HG02623 (cell line): Measurements from ENCODE around the gene TRAIP.
A peak's percentile ranks its signal among the peaks of the same experiment; 100 is the strongest.
"Not testable (repeated sequence)": the region's sequence is repeated elsewhere in the genome, so short reads cannot be mapped to it uniquely, and the experiment has no call there.

Experiments
- ATAC-seq: cut with Tn5 transposase; IDR thresholded peaks from one replicate; pipeline ENCODE4 v1.9.1; 2021; ENCODE audit warnings: moderate library complexity; ENCODE audit not compliant: unreplicated experiment

The TRAIP gene

GRCh38 chr3:49831341-49831740, 25.0 kb downstream of the TRAIP start:
- ATAC-seq, result no peak

GRCh38 chr3:49826016-49826415, 30.3 kb downstream of the TRAIP start:
- no peak for ATAC-seq

- not testable (repeated sequence) for ATAC-seq
These were observed 33.2 kb downstream of the TRAIP start for GRCh38 chr3:49823131-49823530.

- no peak for ATAC-seq
These were observed 42.7 kb downstream of the TRAIP start, which contains the start of gene UBA7 for GRCh38 chr3:49813497-49814174. Gene UBA7 (minus strand): TSS chr3:49813953. CDS start chr3:49813787, 166 bp downstream.

- ATAC-seq, result no peak
These were observed 43.4 kb downstream of the TRAIP start for GRCh38 chr3:49812916-49813496.

- no peak for ATAC-seq
These were observed 48.8 kb downstream of the TRAIP start for GRCh38 chr3:49807431-49808114.

GRCh38 chr3:49806850-49807249, 49.5 kb downstream of the TRAIP start:
- ATAC-seq, result no peak

- no peak for ATAC-seq
These were observed 50.3 kb downstream of the TRAIP start for GRCh38 chr3:49805897-49806701.

GRCh38 chr3:49805367-49805782, 51.0 kb downstream of the TRAIP start:
- ATAC-seq, result no peak

GRCh38 chr3:49804141-49805041, 52.0 kb downstream of the TRAIP start:
- ATAC-seq, result no peak

GRCh38 chr3:49803465-49804140, 52.8 kb downstream of the TRAIP start:
- ATAC-seq, result peak; percentile 7

GRCh38 chr3:49802719-49803464, 53.5 kb downstream of the TRAIP start, which contains the start of gene INKA1:
Gene INKA1 (plus strand): TSS chr3:49803261. CDS start chr3:49803393, 132 bp downstream.
- ATAC-seq, result peak; percentile 58

- ATAC-seq, result no peak
These were observed 55.2 kb downstream of the TRAIP start for GRCh38 chr3:49801160-49801559.

GRCh38 chr3:49799761-49800160, 56.6 kb downstream of the TRAIP start, which contains the start of gene CDHR4:
Gene CDHR4 (minus strand): TSS chr3:49799873. CDS start chr3:49799812, 61 bp downstream.
- ATAC-seq, result no peak

- no peak for ATAC-seq
These were observed 57.3 kb downstream of the TRAIP start for GRCh38 chr3:49799105-49799504.

GRCh38 chr3:49794926-49795905, 61.1 kb downstream of the TRAIP start:
- no peak for ATAC-seq

- no peak for ATAC-seq
These were observed 61.9 kb downstream of the TRAIP start for GRCh38 chr3:49794431-49794830.
